IgD-negative memory B cell (primary cell): ENCODE data around the gene ATG10. TPM values are rescaled to one million over a fixed set of nuclear protein-coding genes. Genes with fewer than 3 reads are reported as not detected.
A peak's percentile ranks its signal among the peaks of the same experiment; 100 is the strongest.

Source experiments
- H3K27ac Mint-ChIP-seq, 3 donors: one replicate each; pipeline ENCODE4 v1.8.0; 2020 to 2022; ENCODE audit warnings: mild to moderate bottlenecking in 3 of 3, mixed read lengths in 3 of 3, moderate library complexity in 1 of 3
- H3K27me3 Mint-ChIP-seq: one replicate; pipeline ENCODE4 v1.8.0; 2021; ENCODE audit warnings: mixed read lengths
- H3K36me3 Mint-ChIP-seq: one replicate; pipeline ENCODE4 v1.8.0; 2020; ENCODE audit warnings: mild to moderate bottlenecking, mixed read lengths
- H3K4me1 Mint-ChIP-seq, 3 donors: one replicate each; pipeline ENCODE4 v1.8.0; 2020 to 2022; ENCODE audit warnings: mixed read lengths in 3 of 3, mild to moderate bottlenecking in 1 of 3
- H3K4me3 Mint-ChIP-seq, 4 donors: one replicate each; pipeline ENCODE4 v1.8.0; 2020 to 2022; ENCODE audit warnings: mild to moderate bottlenecking in 4 of 4, mixed read lengths in 4 of 4, moderate library complexity in 3 of 4
- H3K9me3 Mint-ChIP-seq, 3 donors: one replicate each; pipeline ENCODE4 v1.8.0; 2020 to 2021; ENCODE audit warnings: mixed read lengths in 3 of 3, mild to moderate bottlenecking in 1 of 3
- polyA plus RNA-seq: library from polyadenylated mRNA; unstranded; fragments of 300-500 nt; fragmentation: Illumina TruSeq; gene quantifications from one replicate; pipeline ENCODE4 v1.2.3, GENCODE V29; 2021

ATG10 gene
- polyA plus RNA-seq, 1 donor from 2014 or later, result 12.2 TPM

GRCh38 chr5:82217917-82218316, 246.1 kb downstream of the ATG10 start:
- no peak overlapping the region for H3K4me3 Mint-ChIP-seq

GRCh38 chr5:82218374-82219156, 246.7 kb downstream of the ATG10 start:
- Mint-ChIP-seq H3K36me3 (peaks cover 1% of the 10 kb centered on the region), H3K9me3 (no peaks in the 10 kb centered on the region), H3K27ac (no peak overlapping the region)

More at GRCh38 chr5:82217917-82218316, 246.1 kb downstream of the ATG10 start:
- Mint-ChIP-seq H3K27ac (no peak overlapping the region), H3K36me3 (peaks cover 1% of the 10 kb centered on the region), H3K27me3 (no peaks in the 10 kb centered on the region), H3K4me1 (peaks cover 0 to 3% (median 1%) of the 10 kb centered on the region in 3 donors), H3K9me3 (no peaks in the 10 kb centered on the region)

GRCh38 chr5:82221020-82221419, 249.2 kb downstream of the ATG10 start:
- Mint-ChIP-seq H3K9me3 (no peaks in the 10 kb centered on the region), H3K4me3 (no peak overlapping the region), H3K27ac (no peak overlapping the region), H3K4me1 (peaks cover 0 to 6% (median 1%) of the 10 kb centered on the region in 3 donors), H3K27me3 (no peaks in the 10 kb centered on the region), H3K36me3 (no peaks in the 10 kb centered on the region)

More at GRCh38 chr5:82218374-82219156, 246.7 kb downstream of the ATG10 start:
- no peak overlapping the region for H3K4me3 Mint-ChIP-seq
- H3K4me1 Mint-ChIP-seq, result peaks cover 0 to 3% (median 1%) of the 10 kb centered on the region in 3 donors
- no peaks in the 10 kb centered on the region for H3K27me3 Mint-ChIP-seq

- Mint-ChIP-seq H3K27me3 (no peaks in the 10 kb centered on the region), H3K9me3 (no peaks in the 10 kb centered on the region), H3K36me3 (no peaks in the 10 kb centered on the region), H3K4me1 (peaks cover 0 to 6% (median 1%) of the 10 kb centered on the region in 3 donors), H3K4me3 (no peak overlapping the region), H3K27ac (no peak overlapping the region)
These were observed 251.1 kb downstream of the ATG10 start for GRCh38 chr5:82222597-82223574.

GRCh38 chr5:82225525-82226172, 253.8 kb downstream of the ATG10 start:
- Mint-ChIP-seq H3K27me3 (no peaks in the 10 kb centered on the region), H3K27ac (no peak overlapping the region), H3K36me3 (no peaks in the 10 kb centered on the region), H3K9me3 (no peaks in the 10 kb centered on the region), H3K4me3 (no peak overlapping the region), H3K4me1 (peaks cover 0 to 6% (median 1%) of the 10 kb centered on the region in 3 donors)

GRCh38 chr5:82234885-82235284, 263.1 kb downstream of the ATG10 start:
- Mint-ChIP-seq H3K4me3 (no peak overlapping the region), H3K36me3 (peaks cover 3% of the 10 kb centered on the region), H3K27ac (no peak overlapping the region), H3K9me3 (no peaks in the 10 kb centered on the region), H3K4me1 (no peaks in the 10 kb centered on the region), H3K27me3 (no peaks in the 10 kb centered on the region)

- no peak overlapping the region for H3K27ac Mint-ChIP-seq
- no peaks in the 10 kb centered on the region for H3K4me1 Mint-ChIP-seq
- H3K36me3 Mint-ChIP-seq, result peaks cover 2% of the 10 kb centered on the region
- H3K27me3 Mint-ChIP-seq, result no peaks in the 10 kb centered on the region
- no peak overlapping the region for H3K4me3 Mint-ChIP-seq
- peaks cover 3 to 12% (median 5%) of the 10 kb centered on the region in 3 donors for H3K9me3 Mint-ChIP-seq
These were observed 272.3 kb downstream of the ATG10 start for GRCh38 chr5:82244151-82244550.

- peaks cover 2% of the 10 kb centered on the region for H3K36me3 Mint-ChIP-seq
- no peaks in the 10 kb centered on the region for H3K4me1 Mint-ChIP-seq
- no peak overlapping the region for H3K4me3 Mint-ChIP-seq
- peaks cover 3 to 12% (median 5%) of the 10 kb centered on the region in 3 donors for H3K9me3 Mint-ChIP-seq
- no peak overlapping the region for H3K27ac Mint-ChIP-seq
- no peaks in the 10 kb centered on the region for H3K27me3 Mint-ChIP-seq
These were observed 273.2 kb downstream of the ATG10 start for GRCh38 chr5:82244854-82245635.

- Mint-ChIP-seq H3K4me3 (no peak overlapping the region), H3K4me1 (no peaks in the 10 kb centered on the region), H3K27me3 (no peaks in the 10 kb centered on the region), H3K36me3 (peaks cover 8% of the 10 kb centered on the region), H3K27ac (no peak overlapping the region), H3K9me3 (peaks cover 3 to 12% (median 5%) of the 10 kb centered on the region in 3 donors)
These were observed 275.2 kb downstream of the ATG10 start for GRCh38 chr5:82246960-82247574.

- Mint-ChIP-seq H3K9me3 (peaks cover 0 to 6% (median 3%) of the 10 kb centered on the region in 3 donors), H3K27ac (no peak overlapping the region), H3K36me3 (peaks cover 10% of the 10 kb centered on the region), H3K27me3 (no peaks in the 10 kb centered on the region), H3K4me1 (no peaks in the 10 kb centered on the region), H3K4me3 (no peak overlapping the region)
These were observed 280.9 kb downstream of the ATG10 start for GRCh38 chr5:82252744-82253143.

GRCh38 chr5:82255844-82256243, 284.0 kb downstream of the ATG10 start:
- H3K9me3 Mint-ChIP-seq, result no peaks in the 10 kb centered on the region
- no peak overlapping the region for H3K4me3 Mint-ChIP-seq
- no peaks in the 10 kb centered on the region for H3K27me3 Mint-ChIP-seq
- H3K36me3 Mint-ChIP-seq, result peaks cover 2% of the 10 kb centered on the region
- H3K27ac Mint-ChIP-seq, result no peak overlapping the region
- H3K4me1 Mint-ChIP-seq, result no peaks in the 10 kb centered on the region

- Mint-ChIP-seq H3K27ac (peak overlapping the region in 1 of 3 donors; percentile 78), H3K4me1 (no peaks in the 10 kb centered on the region), H3K4me3 (no peak overlapping the region), H3K9me3 (no peaks in the 10 kb centered on the region), H3K27me3 (no peaks in the 10 kb centered on the region), H3K36me3 (peaks cover 2% of the 10 kb centered on the region)
These were observed 285.4 kb downstream of the ATG10 start for GRCh38 chr5:82257247-82257646.

- peaks cover 2% of the 10 kb centered on the region for H3K36me3 Mint-ChIP-seq
- H3K4me3 Mint-ChIP-seq, result no peak overlapping the region
- H3K27me3 Mint-ChIP-seq, result no peaks in the 10 kb centered on the region
- no peaks in the 10 kb centered on the region for H3K4me1 Mint-ChIP-seq
- H3K9me3 Mint-ChIP-seq, result no peaks in the 10 kb centered on the region
- peak overlapping the region in 1 of 3 donors; percentile 76 for H3K27ac Mint-ChIP-seq
These were observed 285.9 kb downstream of the ATG10 start for GRCh38 chr5:82257729-82258128.
